ENCODE measurements around the gene CUL4A.

The CUL4A gene

GRCh38 chr13:113291129-113291528 lies 81.7 kb downstream of the CUL4A start:
- H3K36me3 ChIP-seq (ENCODE audit: insufficient read depth, low read length) = no peaks in the 10 kb centered on the region; the same call in 1 of the 2 replicates
- no peaks in the 10 kb centered on the region for H3K9me2 ChIP-seq (ENCODE audit: low read depth, low read length)
- H3K27me3 ChIP-seq (ENCODE audit: insufficient read depth, low read length) = peaks cover 5% of the 10 kb centered on the region; the same call in 1 of the 2 replicates
- H3K4me2 ChIP-seq (ENCODE audit: low read length) = no peak overlapping the region
- H2AFZ ChIP-seq (ENCODE audit: low read length) = no peak overlapping the region
- no peaks in the 10 kb centered on the region for H3K79me2 ChIP-seq (ENCODE audit: insufficient read depth, low read length)
- H3F3A ChIP-seq (ENCODE audit: insufficient read depth, low read length) = 0 out of 2 replicates have a peak, but pooled peaks cover 3% of the 10 kb centered on the region
- TF ChIP-seq EZH2 (IDR thresholded peaks at IDR 0.05; ENCODE audit: borderline replicate concordance, low read length) = no peak
- TF ChIP-seq, protein P1, sequence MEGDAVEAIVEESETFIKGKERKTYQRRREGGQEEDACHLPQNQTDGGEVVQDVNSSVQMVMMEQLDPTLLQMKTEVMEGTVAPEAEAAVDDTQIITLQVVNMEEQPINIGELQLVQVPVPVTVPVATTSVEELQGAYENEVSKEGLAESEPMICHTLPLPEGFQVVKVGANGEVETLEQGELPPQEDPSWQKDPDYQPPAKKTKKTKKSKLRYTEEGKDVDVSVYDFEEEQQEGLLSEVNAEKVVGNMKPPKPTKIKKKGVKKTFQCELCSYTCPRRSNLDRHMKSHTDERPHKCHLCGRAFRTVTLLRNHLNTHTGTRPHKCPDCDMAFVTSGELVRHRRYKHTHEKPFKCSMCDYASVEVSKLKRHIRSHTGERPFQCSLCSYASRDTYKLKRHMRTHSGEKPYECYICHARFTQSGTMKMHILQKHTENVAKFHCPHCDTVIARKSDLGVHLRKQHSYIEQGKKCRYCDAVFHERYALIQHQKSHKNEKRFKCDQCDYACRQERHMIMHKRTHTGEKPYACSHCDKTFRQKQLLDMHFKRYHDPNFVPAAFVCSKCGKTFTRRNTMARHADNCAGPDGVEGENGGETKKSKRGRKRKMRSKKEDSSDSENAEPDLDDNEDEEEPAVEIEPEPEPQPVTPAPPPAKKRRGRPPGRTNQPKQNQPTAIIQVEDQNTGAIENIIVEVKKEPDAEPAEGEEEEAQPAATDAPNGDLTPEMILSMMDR (IDR thresholded peaks at IDR 0.05; ENCODE audit: low read length) = no peak
- H3K9me3 ChIP-seq (ENCODE audit: low read length) = peaks cover 4% of the 10 kb centered on the region; the same call in 1 of the 2 replicates
- H3K4me3 ChIP-seq (ENCODE audit: low read depth, low read length, poor library complexity, severe bottlenecking) = no peak overlapping the region
- no peak overlapping the region for H3K27ac ChIP-seq (ENCODE audit: low read depth, low read length, poor library complexity, severe bottlenecking)
- no peaks in the 10 kb centered on the region for H4K20me1 ChIP-seq (ENCODE audit: insufficient read depth, low read length)
- H3K9ac ChIP-seq (ENCODE audit: low read length) = no peak overlapping the region
- H3K4me1 ChIP-seq (ENCODE audit: insufficient read depth, low read length, severe bottlenecking) = peaks cover 1% of the 10 kb centered on the region

DNA sequence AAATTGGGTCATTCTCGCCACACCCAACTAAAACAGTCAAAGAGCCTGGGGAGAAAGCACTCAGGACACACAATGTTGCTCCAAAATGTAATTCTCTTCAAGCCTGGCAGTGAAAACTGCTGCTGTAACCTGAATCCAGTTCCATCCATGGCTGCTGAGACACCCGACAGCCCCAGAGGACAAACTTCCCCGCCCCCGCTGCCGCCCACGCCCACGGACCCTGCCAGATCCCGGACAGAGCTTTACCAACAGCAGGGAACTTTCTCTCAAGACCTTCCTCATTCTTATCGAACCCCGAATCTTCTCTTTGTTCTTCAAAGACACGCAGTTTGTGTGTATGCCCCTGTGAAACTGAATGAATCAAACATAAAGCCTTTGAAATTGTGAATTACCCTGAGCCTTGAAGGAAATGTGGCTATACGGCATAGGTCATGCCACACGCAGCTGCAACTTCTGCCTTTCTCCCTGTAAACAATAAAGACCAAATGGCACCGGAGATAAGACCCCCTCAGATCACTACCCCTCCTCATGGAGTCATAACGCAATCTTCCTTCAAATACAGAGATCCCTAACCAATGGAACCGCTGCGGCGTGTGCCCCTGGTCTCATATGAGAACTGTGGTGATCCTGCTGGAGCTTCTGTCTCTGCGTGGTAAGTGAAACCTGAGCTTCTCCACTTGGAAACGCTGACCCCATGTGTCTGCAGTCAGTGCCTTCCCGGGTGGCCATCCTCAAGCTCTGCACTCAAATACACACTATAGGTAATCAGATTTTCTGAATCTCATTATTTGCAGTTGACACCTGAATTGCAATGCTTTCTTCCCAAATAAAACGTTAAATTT lies 82.8 kb downstream of the CUL4A start:
- H3F3A ChIP-seq (ENCODE audit: insufficient read depth, low read length) = 0 out of 2 replicates have a peak, but pooled peaks cover 3% of the 10 kb centered on the region
- peaks cover 4% of the 10 kb centered on the region; the same call in 1 of the 2 replicates for H3K9me3 ChIP-seq (ENCODE audit: low read length)
- H3K27me3 ChIP-seq (ENCODE audit: insufficient read depth, low read length) = peaks cover 5% of the 10 kb centered on the region; the same call in 1 of the 2 replicates
- H2AFZ ChIP-seq (ENCODE audit: low read length) = no peak overlapping the region
- no peaks in the 10 kb centered on the region for H3K9me2 ChIP-seq (ENCODE audit: low read depth, low read length)
- peak overlapping the region; percentile 8; the same call in 1 of the 2 replicates for H3K9ac ChIP-seq (ENCODE audit: low read length)
- no peaks in the 10 kb centered on the region for H3K79me2 ChIP-seq (ENCODE audit: insufficient read depth, low read length)
- H3K4me3 ChIP-seq (ENCODE audit: low read depth, low read length, poor library complexity, severe bottlenecking) = no peak overlapping the region
- no peak overlapping the region for H3K4me2 ChIP-seq (ENCODE audit: low read length)
- H3K4me1 ChIP-seq (ENCODE audit: insufficient read depth, low read length, severe bottlenecking) = peaks cover 7% of the 10 kb centered on the region
- H4K20me1 ChIP-seq (ENCODE audit: insufficient read depth, low read length) = no peaks in the 10 kb centered on the region
- H3K27ac ChIP-seq (ENCODE audit: low read depth, low read length, poor library complexity, severe bottlenecking) = no peak overlapping the region
- no peaks in the 10 kb centered on the region; the same call in 1 of the 2 replicates for H3K36me3 ChIP-seq (ENCODE audit: insufficient read depth, low read length)
- TF ChIP-seq, protein P1 (IDR thresholded peaks at IDR 0.05; ENCODE audit: low read length) = no peak
- TF ChIP-seq EZH2 (IDR thresholded peaks at IDR 0.05; ENCODE audit: borderline replicate concordance, low read length) = no peak

DNA sequence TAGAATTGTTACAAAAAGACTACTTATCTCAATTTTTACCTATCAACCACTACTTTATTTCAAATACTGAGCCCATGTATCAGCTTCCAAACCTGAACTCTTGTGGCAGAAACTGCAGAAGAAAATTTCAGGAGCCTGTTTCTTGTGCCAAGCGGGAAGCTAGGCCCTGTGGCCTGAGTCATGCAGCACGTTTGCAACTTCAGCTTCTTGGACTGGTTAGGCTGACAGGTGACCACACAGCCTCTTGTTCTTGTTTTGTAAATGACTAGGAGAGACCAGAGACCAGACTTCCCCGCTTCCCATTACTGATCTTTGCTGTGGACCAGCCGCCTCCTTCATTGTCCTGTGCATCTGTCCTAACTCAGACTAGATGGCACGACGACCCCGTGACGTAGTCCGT lies 84.3 kb downstream of the CUL4A start:
- no peak overlapping the region for H3K9ac ChIP-seq (ENCODE audit: low read length)

More for the DNA sequence above, 84.3 kb downstream of the CUL4A start:
- TF ChIP-seq, protein P1 (IDR thresholded peaks at IDR 0.05; ENCODE audit: low read length) = no peak
- no peak for TF ChIP-seq EZH2 (IDR thresholded peaks at IDR 0.05; ENCODE audit: borderline replicate concordance, low read length)
- H3K9me3 ChIP-seq (ENCODE audit: low read length) = no peaks in the 10 kb centered on the region
- H3K36me3 ChIP-seq (ENCODE audit: insufficient read depth, low read length) = no peaks in the 10 kb centered on the region
- peaks cover 13% of the 10 kb centered on the region for H3K79me2 ChIP-seq (ENCODE audit: insufficient read depth, low read length)
- H4K20me1 ChIP-seq (ENCODE audit: insufficient read depth, low read length) = no peaks in the 10 kb centered on the region
- no peaks in the 10 kb centered on the region for H3K9me2 ChIP-seq (ENCODE audit: low read depth, low read length)
- H3K27ac ChIP-seq (ENCODE audit: low read depth, low read length, poor library complexity, severe bottlenecking) = no peak overlapping the region
- 0 out of 2 replicates have a peak, but pooled peaks cover 3% of the 10 kb centered on the region for H3F3A ChIP-seq (ENCODE audit: insufficient read depth, low read length)
- no peaks in the 10 kb centered on the region for H3K27me3 ChIP-seq (ENCODE audit: insufficient read depth, low read length)
- no peak overlapping the region for H3K4me2 ChIP-seq (ENCODE audit: low read length)
- no peak overlapping the region for H3K4me3 ChIP-seq (ENCODE audit: low read depth, low read length, poor library complexity, severe bottlenecking)
- H2AFZ ChIP-seq (ENCODE audit: low read length) = no peak overlapping the region
- peaks cover 18% of the 10 kb centered on the region for H3K4me1 ChIP-seq (ENCODE audit: insufficient read depth, low read length, severe bottlenecking)
